Colon (tissue), 2 donors: ENCODE results near the gene CAMTA1.
"Not testable (repeated sequence)": the region's sequence is repeated elsewhere in the genome, so short reads cannot be mapped to it uniquely, and the experiment has no call there.

Experiments
- FAIRE-seq: peaks from 2 replicates; lab custom pipeline; 2012; peaks lifted over from hg19 to GRCh38; lab: Jason Lieb, UNC
- donor health status: control.
- donor health status: control.

CAMTA1 gene

DNA sequence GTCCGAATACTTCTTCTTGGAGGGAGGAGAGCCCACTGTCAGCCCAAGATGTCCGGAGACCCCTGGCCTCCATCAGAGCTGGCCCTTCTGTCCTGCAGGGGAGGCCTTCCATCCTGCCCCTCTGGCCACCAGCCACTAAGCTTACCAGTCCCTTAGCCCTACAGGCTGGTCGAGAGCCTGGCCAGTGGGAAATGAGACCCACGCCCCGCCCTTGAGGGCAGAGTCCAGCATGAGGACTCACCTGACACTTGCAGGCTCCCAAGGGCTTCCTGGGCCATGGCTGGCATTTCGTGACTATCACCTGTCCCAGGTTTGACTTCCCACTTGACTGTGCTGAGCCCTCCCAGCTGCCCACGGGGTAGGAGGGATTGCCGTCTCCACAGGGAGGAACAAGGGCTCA lies 624.0 kb downstream of the CAMTA1 start:
- FAIRE-seq, result no peak

DNA sequence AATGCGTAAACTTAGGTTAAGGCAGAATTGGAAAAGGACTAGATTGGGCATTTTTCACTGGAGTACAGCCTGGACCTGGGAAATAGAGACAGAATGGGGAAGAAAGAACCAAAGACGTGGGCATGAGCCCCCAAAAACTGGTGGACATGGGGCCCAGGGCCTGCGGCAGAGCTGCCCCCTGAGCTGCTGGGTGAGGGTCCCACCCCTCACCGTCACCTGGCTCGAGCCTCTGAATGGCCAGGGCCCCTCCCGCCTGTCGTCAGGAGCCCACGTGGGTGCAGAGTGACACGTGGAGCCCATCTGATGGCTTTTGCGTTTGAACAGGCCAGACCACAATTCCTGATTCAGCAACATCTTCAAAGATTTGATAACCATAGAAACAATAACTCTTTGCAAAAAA lies 624.9 kb downstream of the CAMTA1 start:
- no peak for FAIRE-seq

DNA sequence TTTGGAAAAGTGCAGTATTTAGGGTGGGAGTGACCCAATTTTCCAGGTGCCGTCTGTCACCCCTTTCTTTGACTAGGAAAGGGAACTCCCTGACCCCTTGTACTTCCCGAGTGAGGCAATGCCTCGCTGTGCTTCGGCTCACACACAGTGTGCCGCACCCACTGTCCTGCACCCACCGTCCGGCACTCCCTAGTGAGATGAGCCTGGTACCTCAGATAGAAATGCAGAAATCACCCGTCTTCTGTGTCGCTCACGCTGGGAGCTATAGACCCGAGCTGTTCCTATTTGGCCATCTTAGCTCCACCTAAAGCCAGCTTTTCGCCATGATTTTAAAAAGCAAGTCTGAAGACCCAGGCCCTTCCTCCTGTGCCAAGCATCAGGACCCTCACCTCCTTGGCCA lies 632.4 kb downstream of the CAMTA1 start:
- FAIRE-seq, result not testable (repeated sequence)

DNA sequence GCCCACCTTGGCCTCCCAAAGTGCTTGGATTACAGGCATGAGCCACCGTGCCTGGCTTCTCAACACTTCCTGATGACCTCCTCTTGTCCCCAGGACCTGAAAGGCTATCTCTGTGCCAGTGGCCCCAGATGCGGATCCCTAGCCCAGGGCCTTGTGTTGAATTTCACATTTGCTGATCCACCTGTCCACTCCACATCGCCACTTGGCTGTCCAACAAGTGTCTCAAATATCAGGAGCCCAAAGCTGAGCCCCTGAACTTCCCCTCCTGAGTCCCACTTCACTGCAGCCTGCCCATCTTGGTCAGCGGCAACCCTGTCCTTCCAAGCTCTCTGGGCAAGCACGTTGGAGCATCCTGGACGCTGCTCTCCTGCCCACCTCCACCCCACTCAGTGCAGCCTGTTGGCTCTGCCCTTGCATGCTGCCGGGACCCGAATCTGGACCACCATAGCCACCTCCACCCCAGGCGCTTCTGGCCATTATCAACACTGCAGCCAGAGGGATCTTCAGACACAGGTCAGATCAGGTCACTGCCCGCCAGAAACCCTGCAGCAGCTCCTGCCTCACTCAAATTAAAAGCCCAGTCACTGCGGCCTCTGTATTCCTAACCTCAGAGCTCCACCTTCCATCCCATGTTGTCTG lies 633.3 kb downstream of the CAMTA1 start:
- no peak for FAIRE-seq

DNA sequence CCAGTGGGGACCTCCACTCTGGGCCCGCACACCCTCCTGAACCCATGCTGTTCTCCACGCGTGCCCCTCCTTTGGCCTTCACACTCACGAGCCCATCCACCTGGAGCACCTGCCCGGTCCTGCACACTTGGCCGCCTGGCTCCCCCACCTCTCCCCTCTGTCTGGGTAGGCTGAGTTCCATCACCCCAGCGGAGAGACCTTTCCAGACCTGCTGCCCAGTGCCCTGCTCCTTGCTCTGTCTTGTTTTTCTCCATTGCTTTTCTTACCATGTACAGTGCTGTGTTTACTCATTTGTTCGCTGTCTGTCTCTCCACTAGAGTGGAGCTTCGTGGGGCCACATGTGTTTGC lies 634.8 kb downstream of the CAMTA1 start:
- no peak for FAIRE-seq

DNA sequence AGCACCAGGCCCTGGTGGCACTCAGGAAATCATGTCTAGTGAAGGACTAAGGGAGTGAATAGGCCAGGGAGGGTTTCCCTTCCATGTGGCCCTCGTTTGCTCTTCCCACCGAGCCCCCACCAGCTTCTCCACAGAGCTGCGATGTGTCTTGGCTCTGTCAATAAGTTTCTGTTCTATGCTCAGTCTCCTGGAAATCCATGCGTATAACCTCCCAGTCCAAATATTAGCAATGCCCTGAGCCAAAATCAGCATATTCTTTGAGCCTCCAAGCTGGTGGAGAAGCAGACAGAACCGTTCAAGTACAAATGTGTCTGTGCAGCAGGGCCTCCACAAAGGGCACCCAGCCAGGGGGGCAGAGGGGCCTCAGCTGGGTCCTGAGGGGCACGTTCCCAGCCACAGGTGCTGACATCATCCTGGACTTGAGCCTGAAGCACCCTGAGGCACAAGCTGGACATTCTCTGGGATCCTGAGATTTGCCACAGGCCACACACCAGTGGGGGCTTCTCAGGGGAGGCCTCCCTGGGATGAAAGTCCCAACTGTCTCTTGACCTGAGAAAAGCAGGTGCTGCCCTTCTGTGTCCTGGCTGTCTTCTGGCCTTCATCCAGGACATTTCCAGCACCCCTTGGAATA lies 635.3 kb downstream of the CAMTA1 start:
- FAIRE-seq, result no peak

DNA sequence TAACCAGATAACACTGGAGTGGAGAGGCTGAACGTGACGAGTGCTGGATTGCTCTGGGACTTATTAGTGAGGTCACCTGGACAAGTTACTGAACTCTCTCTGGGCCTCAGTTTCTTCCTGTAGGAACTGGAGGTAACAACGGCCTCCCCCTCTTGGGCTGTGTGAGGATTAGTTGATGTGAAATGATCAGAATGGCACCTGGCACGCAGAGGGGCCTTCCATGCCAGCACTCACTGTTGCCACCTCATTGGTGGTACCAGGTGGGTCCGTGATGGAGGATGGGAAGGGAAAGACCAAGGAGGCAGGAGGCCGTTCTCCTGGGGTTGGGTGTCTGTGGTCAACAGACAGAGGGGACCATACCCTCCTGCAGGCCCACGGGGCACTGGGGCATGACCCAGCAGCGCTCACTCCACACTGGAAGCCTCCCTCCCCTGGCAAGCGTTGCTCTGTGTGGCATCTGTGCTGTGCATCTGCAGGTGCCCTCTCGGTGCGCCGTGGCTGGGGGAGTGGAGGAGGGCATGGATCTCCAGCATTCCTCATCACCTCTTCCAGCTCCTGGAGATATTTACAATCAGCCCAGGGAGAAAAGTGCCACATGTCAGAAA lies 636.3 kb downstream of the CAMTA1 start:
- FAIRE-seq, result no peak

DNA sequence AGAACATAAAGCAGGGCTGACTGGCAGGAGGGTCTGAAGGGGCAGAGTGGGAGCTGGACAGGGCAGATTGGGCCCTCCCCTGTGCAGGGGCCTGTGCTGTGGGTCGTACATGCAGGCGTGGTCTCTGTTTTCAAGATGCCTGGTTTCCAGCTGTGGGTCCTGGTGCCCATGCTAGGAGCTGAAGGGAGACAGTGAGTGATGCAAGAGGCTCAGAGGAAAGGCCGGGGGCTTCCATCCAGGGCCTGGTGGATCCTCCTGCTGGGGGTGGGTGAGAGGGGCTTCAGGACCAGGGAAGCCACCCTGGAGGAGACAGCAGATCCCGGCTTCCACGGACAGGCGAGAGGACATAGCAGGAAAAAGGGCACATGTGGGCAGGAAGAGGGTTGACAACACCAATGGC lies 636.8 kb downstream of the CAMTA1 start:
- no peak for FAIRE-seq

DNA sequence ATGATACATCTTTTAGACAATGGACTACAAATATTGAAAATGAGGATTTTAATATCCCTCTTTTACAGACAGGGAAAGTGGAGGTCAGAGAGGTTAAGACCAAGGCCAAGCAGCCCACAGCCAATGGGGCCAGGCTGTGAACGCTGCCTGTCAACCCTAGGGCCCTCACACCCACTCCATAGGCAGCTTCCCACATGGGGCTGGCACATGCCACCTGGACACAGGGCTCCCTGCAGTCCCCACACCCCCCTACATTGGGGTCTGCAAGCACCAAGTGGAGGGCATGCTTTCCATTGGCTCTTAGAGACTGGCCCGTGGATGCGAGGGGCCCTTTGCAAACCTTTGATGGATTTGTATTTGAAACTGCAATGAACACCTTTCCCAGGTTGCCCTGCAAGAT lies 637.3 kb downstream of the CAMTA1 start:
- FAIRE-seq, result no peak

DNA sequence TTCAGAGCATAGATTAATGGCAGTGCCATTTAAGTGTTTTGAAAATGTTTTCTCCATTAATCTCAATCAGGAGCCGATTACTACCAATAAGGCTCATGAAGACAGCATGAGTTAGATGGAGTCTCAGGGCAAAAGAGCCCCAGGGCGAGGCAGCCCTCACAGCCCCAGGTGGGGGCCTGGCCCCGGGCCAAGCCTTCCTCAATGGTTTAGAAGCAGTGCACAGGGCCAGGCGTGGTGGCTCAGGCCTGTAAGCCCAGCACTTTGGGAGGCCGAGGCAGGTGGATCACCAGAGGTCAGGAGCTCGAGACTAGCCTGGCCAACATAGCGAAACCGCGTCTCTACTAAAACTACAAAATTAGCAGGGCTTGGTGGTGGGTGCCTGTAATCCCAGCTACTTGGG lies 637.7 kb downstream of the CAMTA1 start:
- no peak for FAIRE-seq

DNA sequence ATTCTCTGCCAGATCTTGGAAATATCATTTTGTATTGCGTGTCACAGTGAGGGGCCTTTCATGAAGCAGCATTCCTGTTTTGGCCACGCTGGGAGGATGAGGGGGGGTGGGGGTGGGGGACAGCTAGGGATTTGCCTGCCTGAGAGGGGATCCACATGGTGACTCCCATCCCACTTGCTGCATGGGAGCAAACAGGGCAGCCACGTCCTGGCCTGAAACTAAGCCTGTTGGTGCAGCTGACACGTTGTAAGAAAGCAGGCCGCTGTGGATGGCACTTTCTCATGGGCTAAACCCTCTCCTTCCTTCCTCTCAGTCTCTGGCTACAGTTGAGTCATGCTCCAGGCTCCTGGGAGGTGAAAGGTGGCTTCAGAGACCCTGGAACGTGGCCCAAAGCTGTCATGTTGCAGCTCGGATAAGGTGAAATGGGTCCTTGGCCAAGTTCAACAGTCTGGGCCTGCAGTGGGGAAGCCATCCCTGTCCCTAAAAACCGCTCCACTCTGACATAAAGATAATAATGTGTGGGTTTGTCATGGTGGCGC lies 639.2 kb downstream of the CAMTA1 start:
- FAIRE-seq, result no peak

DNA sequence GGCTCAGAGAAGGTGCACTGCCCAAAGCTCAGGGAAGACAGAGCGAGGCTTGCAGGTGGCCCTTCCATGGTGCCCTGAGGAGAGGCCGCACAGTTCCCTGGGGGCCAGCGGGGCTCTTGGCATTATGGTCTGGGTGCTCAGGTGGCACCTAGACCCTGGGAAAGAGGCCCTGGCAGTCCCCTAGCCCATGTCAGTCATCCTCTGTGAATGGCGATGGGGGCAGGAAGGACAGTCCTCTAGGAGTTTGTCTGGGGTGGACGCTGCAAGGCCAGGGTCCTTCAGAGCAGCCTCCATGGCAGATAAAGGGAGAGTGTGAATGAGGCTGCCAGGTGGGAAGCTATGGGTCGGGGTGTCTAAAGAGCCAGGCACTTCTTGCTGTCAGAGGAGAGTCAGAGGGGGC lies 640.0 kb downstream of the CAMTA1 start:
- FAIRE-seq, result no peak

DNA sequence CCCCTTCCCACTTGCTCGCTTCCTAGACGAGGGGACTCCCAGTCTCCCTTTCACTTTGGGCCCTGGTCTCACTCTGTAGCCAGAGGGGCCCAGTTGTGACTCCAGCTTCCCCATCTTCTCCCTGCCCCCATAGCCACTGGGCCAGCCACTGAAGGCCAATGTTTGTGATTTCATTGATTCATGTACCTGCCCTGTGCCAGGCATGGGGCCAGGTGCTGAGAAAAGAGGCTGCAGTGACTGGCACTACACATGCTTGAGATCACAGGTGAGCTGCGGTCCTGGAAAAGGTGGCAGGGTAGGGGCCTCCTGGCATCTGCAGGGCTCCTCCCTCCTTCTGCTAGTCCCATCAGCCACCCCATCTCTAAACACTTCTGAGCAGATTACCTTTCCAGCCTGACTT lies 640.5 kb downstream of the CAMTA1 start:
- FAIRE-seq, result no peak

DNA sequence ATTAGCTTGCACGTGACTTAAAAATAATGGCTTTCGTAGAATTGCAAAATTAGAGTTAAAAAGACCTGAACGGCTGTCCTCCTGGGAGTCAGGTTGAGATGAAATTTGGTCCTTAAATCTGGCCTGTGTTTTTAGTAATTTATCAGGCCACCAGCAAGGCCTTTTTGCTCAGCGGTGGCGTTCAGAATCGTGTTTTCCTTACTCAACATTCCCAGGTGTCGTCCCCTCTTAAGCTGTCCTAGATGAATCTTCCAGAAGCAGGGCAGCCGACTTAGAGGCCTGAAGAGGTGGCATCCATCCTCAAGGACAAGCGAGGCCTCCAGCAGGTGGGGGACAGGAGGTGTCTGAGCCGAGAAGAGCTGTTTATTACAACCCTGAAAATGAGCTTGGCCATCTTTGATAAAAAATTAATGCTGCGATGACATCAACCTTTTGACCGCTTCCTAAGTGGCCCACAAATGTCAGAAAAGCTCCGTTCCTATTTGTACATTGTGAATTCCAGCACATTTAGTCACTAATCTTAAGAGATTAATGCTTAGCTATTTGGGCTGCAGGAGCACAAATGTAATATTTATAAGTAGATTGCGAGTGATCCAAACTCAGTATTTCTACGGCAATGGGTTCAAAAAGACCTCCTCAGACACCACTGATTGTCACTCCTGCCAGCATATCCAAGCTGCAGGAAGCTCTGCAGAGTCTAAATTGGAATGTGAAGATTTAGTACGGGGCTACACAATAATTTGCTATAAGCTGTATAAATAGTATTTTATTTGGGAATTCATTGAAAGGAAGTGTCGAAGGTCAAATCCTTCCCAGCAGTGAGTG lies 641.7 kb downstream of the CAMTA1 start:
- FAIRE-seq, result no peak

DNA sequence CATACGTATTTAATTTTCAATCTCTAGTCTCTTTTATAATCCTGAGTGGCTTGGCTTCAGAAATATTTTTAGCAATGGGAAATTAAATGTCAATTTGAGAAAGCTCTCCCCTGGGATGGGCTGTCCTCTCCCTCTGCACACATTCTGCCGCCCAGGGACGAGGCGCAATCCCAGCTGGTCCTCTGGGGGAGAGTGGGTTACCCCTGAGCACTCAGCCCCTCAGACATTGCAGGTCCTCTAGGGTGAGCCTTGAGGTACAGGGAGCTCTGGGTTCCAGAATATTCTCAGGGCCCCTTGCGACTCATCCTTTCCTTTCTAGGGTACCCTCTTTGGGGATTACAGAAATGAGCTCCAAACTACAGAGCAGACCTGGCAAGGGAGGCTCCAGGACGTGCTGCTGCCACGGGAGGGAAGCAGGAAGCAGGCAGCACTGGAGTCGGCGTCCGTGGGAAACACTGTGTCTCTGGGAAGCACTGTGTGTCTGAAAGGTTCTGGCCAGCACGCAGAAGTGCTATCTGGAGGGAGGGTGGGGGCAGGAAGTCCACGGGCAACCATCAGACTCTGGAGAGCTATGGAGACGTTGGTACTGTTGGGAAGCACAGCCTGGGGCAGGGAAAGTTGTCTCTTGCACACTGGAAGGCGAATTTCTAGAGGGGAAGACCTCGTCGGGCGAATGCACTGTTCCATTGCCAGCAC lies 642.5 kb downstream of the CAMTA1 start:
- FAIRE-seq, result no peak

DNA sequence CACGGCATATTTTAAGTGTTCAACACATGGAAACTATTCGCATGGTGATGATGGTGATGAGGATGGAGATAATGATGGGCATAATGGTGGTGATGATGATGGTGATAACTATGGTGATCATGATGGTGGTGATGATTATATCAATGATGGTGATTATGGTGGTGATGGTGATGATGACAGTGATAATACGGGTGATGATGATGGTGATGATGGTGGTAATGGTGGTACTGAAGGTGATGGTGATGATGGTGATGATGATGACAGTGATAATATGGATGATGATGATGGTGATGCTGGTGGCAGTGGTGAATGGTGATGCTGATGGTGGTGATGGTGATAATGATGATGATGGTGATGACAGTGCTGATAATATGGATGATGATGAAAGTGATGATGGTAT lies 644.0 kb downstream of the CAMTA1 start:
- no peak for FAIRE-seq

DNA sequence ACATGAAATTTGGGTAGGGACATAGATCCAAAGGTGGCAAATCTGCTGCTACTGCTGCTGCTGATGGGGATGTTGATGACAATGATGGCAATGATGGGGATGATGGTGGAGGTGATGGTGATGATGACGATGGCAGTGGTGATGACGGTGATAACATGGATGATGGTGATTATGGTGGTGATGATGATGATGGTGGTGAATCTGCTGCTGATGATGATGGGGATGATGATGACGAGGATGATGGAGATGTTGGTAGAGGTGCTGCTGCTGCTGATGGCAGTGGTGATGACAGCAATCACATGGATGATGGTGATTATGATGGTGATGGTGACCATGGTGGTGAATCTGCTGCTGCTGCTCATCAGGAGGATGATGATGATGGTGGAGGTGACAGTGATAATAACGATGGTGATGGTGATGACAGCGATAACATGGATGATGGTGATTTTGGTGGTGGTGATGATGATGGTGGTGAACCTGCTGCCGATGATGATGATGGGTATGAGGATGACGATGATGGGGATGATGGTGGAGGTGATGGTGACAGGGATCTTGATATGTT lies 644.9 kb downstream of the CAMTA1 start:
- no peak for FAIRE-seq

DNA sequence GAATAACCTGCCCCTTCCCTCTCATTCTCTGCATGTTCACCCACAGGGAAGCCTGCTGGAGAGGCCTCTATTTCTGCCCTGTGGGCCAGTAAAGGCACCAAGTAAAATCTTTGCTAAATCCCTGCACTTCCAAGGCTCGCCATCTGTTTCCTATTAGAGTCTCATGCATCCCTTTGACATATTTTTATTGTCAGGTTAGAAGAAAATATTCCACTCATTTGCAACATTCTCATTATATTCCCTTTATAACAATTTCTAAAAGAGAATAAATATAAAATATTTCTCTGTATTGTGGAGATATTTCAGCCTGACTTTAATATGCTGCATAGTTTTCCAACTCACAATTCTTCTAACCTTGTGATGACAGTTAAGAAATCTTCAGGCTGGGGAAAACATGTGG lies 645.4 kb downstream of the CAMTA1 start:
- FAIRE-seq, result no peak

DNA sequence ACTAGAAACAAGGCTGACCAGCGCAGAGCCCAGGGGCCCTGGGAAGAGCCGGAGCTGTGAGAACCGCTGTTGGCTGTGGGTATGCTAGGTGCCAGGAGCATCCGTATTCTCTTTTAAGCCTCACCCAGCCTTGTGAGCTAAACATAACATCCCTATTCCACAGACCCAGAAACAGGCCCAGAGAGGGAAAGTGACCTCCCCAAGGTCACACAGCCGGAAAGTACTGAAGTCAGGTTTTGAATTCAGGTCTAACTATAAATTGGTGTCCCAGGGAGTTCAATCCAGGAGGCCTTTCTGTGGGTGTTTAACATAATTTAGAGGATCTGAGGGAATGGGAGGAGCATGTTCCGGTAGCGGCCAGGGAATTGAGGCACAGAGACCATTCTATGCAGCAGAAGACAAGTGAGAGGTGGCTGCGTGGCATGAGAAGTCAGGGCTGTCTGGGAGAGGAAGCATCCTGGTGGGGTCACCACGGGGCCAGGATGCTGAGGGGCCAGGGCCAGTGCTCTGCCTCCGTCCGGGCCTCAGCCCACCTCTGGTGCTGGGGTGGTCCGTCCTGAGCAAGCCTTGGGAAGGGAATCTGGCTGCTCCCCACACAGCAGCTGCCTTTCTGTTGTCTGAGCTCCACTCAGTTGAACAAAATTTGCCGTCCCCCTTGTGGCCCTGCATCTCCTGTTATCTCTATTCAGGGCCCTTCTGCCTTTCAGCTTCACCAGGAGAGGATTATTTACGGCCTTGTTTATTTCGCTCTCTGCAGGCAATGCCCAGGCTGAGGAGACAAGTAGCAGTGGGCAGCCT lies 647.0 kb downstream of the CAMTA1 start:
- FAIRE-seq, result no peak

DNA sequence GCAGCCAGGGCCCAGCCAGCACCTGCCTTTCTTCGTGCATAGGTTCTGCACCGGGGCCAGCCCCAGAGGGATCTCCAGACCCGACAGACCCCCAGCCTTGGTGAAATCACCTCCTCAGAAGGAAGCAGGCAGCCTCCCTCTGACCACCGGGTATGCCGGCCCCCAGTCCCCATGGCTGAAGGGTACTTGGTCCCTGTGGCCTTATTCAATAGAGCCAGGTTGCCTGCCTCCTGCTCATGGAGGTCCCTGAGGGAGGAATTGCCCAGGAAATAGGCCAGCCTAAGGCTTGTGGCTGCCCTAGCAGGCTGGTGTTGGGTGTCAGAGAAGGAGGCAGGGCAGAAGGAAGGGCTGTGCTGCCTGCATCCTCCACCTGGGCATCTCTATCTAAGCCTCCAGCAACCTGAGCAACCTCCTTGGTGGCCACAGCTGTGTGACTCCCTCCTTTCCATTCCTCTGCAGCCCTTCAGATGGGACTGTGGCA lies 647.7 kb downstream of the CAMTA1 start:
- FAIRE-seq, result no peak

DNA sequence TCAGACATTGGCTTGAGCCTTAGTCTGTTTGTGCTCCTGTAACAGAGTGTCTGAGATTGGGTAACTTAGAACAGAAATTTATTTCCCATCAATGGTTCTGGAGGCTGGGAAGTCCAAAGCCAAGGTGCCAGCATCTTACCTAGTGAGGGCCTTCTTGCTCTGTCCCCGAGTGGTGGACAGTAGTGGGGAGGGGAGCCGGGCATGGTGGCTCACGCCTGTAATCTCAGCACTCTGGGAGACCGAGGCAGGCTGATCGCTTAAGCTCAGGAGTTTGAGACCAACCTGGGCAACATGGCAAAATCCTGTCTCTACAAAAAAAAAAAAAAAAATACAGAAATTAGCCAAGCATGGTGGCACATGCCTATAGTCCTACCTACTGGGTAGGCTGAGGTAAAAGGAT lies 649.3 kb downstream of the CAMTA1 start:
- no peak for FAIRE-seq
